Suprapubic skin (tissue), 4 donors: ENCODE results near the gene MAT1A. TPM values are rescaled to one million over a fixed set of nuclear protein-coding genes. Genes with fewer than 3 reads are reported as not detected.

ENCODE experiments used
- DNase-seq, 2 donors: peaks; one replicate each; pipeline ENCODE4 v3.0.0-alpha.2; 2019; ENCODE audit warnings: low spot score in 2 of 2
- H3K27ac ChIP-seq: fragments of 200-600 bp; sonication (generic); one replicate; pipeline ENCODE4 v1.5.1; 2019
- H3K27me3 ChIP-seq: fragments of 200-600 bp; sonication (generic); one replicate; pipeline ENCODE4 v1.5.1; 2019
- H3K36me3 ChIP-seq: fragments of 200-600 bp; sonication (generic); one replicate; pipeline ENCODE4 v1.5.1; 2019
- H3K4me1 ChIP-seq: fragments of 200-600 bp; sonication (generic); one replicate; pipeline ENCODE4 v1.5.1; 2019
- H3K4me3 ChIP-seq: fragments of 200-600 bp; sonication (generic); one replicate; pipeline ENCODE4 v1.5.1; 2019; ENCODE audit warnings: mild to moderate bottlenecking
- H3K9me3 ChIP-seq: fragments of 200-600 bp; sonication (generic); one replicate; pipeline ENCODE4 v1.5.1; 2019
- CTCF ChIP-seq, 2 donors: fragments of 200-600 bp in 1 of 2; fragments of 450-650 bp in 1 of 2; sonication (generic) in 1 of 2; IDR thresholded peaks; one replicate each; pipeline ENCODE4 v1.5.1; 2016 to 2019; ENCODE audit warnings: antibody characterized with exemption in 2 of 2, mild to moderate bottlenecking in 1 of 2, moderate library complexity in 1 of 2
- EP300 ChIP-seq: sonication (generic); formaldehyde crosslinking; IDR thresholded peaks from one replicate; pipeline ENCODE4 v1.6.1; 2017; ENCODE audit warnings: antibody characterized with exemption
- POLR2A ChIP-seq, 2 donors: fragments of 450-650 bp; IDR thresholded peaks; one replicate each; pipeline ENCODE4 v1.6.1; 2017; ENCODE audit warnings: antibody characterized with exemption in 2 of 2, mild to moderate bottlenecking in 2 of 2, moderate library complexity in 2 of 2
- POLR2AphosphoS5 ChIP-seq, 3 donors: sonication (generic); formaldehyde crosslinking; IDR thresholded peaks; one replicate each; pipeline ENCODE4 v1.6.1; 2017; ENCODE audit warnings: antibody characterized with exemption in 3 of 3
- WGBS: methylation state at CpG from one replicate; pipeline ENCODE4 v1.1.5; 2018; 5-methylcytosine and 5-hydroxymethylcytosine counted together
- total RNA-seq, 4 donors: library from RNA; depleted of rRNA; stranded (reverse); fragments of >200 nt; gene quantifications; one replicate each; pipeline ENCODE4 v1.1.0, GENCODE V29; 2016

MAT1A gene
- total RNA-seq, 4 donors from 2014 or later, result 3.3 to 13.3 (median 4.9) TPM

GRCh38 chr10:80322711-80323110 lies 33.3 kb upstream of the MAT1A start:
- no peaks in the 10 kb centered on the region for H3K36me3 ChIP-seq
- H3K9me3 ChIP-seq, result no peaks in the 10 kb centered on the region
- no peak overlapping the region for H3K4me3 ChIP-seq
- H3K4me1 ChIP-seq, result no peaks in the 10 kb centered on the region
- no peak for DNase-seq
- 77% methylated on average over 1 of the region's 1 CpG for WGBS
- H3K27me3 ChIP-seq, result peaks cover 4% of the 10 kb centered on the region
- TF ChIP-seq POLR2AphosphoS5 (IDR thresholded peaks at IDR 0.05) (no peak), POLR2A (IDR thresholded peaks at IDR 0.05) (no peak), CTCF (IDR thresholded peaks at IDR 0.05) (no peak), EP300 (no peak)
- H3K27ac ChIP-seq, result no peak overlapping the region

GRCh38 chr10:80322158-80322557 lies 32.7 kb upstream of the MAT1A start:
- Histone ChIP-seq H3K27me3 (peaks cover 4% of the 10 kb centered on the region), H3K4me1 (no peaks in the 10 kb centered on the region), H3K36me3 (no peaks in the 10 kb centered on the region), H3K4me3 (no peak overlapping the region), H3K9me3 (no peaks in the 10 kb centered on the region), H3K27ac (no peak overlapping the region)
- no peak for TF ChIP-seq EP300
- TF ChIP-seq POLR2A (IDR thresholded peaks at IDR 0.05), result no peak
- TF ChIP-seq CTCF (IDR thresholded peaks at IDR 0.05), result no peak
- no peak for TF ChIP-seq POLR2AphosphoS5 (IDR thresholded peaks at IDR 0.05)
- DNase-seq, result no peak
- WGBS, result 82% methylated on average over 2 of the region's 2 CpGs

GRCh38 chr10:80321183-80321582 lies 31.7 kb upstream of the MAT1A start:
- no peaks in the 10 kb centered on the region for H3K9me3 ChIP-seq
- TF ChIP-seq POLR2A (IDR thresholded peaks at IDR 0.05) (no peak), POLR2AphosphoS5 (IDR thresholded peaks at IDR 0.05) (no peak), CTCF (IDR thresholded peaks at IDR 0.05) (no peak), EP300 (no peak)
- 93% methylated on average over 5 of the region's 5 CpGs for WGBS
- no peaks in the 10 kb centered on the region for H3K4me1 ChIP-seq
- no peak overlapping the region for H3K4me3 ChIP-seq
- no peaks in the 10 kb centered on the region for H3K27me3 ChIP-seq
- no peak for DNase-seq
- no peak overlapping the region for H3K27ac ChIP-seq
- H3K36me3 ChIP-seq, result no peaks in the 10 kb centered on the region

- no peak for DNase-seq
- no peaks in the 10 kb centered on the region for H3K9me3 ChIP-seq
- no peak for TF ChIP-seq CTCF (IDR thresholded peaks at IDR 0.05)
- TF ChIP-seq EP300, result no peak
- no peak for TF ChIP-seq POLR2AphosphoS5 (IDR thresholded peaks at IDR 0.05)
- no peak for TF ChIP-seq POLR2A (IDR thresholded peaks at IDR 0.05)
- no peaks in the 10 kb centered on the region for H3K4me1 ChIP-seq
- H3K36me3 ChIP-seq, result no peaks in the 10 kb centered on the region
- no peak overlapping the region for H3K4me3 ChIP-seq
- no peak overlapping the region for H3K27ac ChIP-seq
- H3K27me3 ChIP-seq, result no peaks in the 10 kb centered on the region
These were observed 30.9 kb upstream of the MAT1A start for GRCh38 chr10:80320377-80320776.

- H3K27me3 ChIP-seq, result no peaks in the 10 kb centered on the region
- TF ChIP-seq CTCF (IDR thresholded peaks at IDR 0.05) (no peak), POLR2A (IDR thresholded peaks at IDR 0.05) (no peak), POLR2AphosphoS5 (IDR thresholded peaks at IDR 0.05) (no peak), EP300 (no peak)
- 75% methylated on average over 2 of the region's 2 CpGs for WGBS
These were observed 30.4 kb upstream of the MAT1A start for GRCh38 chr10:80319725-80320290.

More at GRCh38 chr10:80319725-80320290, 30.4 kb upstream of the MAT1A start:
- no peak for DNase-seq
- Histone ChIP-seq H3K4me3 (no peak overlapping the region), H3K4me1 (no peaks in the 10 kb centered on the region), H3K36me3 (no peaks in the 10 kb centered on the region), H3K9me3 (no peaks in the 10 kb centered on the region), H3K27ac (no peak overlapping the region)
